Measurements from ENCODE around the gene NAALADL2.
A peak's percentile ranks its signal among the peaks of the same experiment; 100 is the strongest.

Gene NAALADL2

DNA sequence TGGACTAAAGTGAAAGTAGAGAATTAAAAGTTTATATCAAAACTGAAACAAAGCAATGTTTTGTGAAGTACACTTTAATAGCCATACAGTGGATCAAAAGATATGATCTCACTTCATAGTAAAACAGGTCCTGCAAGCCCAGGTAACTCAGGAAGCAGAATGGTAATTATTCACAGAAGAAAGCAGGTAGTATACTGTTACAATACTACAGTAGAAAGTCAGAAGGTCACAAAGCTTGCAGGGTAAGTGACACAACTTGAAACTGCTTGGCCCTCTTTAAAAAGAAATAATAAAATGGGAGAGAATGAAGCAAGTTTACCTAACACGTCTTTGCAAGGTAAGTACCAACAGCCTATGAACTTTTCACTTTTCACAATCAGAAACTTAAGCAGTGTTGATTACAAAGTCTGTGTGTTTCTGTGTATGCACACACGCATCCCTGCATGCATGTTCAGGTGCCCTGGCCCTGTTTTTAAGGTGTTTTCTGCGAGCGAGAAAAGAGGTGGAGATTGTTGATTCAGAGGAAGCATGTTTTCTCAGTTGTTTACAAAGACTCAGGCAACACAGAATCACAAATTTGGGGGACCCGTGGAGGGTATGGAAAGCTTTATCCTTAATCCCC, at the start of gene NAALADL2:
Gene NAALADL2, plus strand, starts transcription at position 221 of the 622 bp plus-strand sequence.
- DNase-seq: peak; percentile 58

DNA sequence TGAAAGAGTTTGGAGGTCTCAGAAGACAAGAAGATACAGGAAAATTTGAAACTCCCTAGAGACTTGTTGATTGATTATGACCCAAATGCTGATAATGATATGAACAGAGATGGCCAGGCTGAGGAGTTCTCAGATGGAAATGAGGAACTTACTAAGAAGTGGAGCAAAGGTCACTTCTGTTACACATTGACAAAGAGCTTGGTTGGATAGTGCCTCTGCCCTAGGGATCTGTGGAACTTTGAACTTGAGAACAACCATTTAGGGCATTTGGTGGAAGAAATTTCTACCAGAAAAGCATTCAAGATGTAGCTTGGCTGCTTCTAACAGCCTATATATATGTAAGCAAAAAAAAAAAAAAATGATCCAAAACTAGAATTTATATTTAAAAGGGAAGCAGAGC, 48.9 kb upstream of the NAALADL2 start:
- no peak for DNase-seq

DNA sequence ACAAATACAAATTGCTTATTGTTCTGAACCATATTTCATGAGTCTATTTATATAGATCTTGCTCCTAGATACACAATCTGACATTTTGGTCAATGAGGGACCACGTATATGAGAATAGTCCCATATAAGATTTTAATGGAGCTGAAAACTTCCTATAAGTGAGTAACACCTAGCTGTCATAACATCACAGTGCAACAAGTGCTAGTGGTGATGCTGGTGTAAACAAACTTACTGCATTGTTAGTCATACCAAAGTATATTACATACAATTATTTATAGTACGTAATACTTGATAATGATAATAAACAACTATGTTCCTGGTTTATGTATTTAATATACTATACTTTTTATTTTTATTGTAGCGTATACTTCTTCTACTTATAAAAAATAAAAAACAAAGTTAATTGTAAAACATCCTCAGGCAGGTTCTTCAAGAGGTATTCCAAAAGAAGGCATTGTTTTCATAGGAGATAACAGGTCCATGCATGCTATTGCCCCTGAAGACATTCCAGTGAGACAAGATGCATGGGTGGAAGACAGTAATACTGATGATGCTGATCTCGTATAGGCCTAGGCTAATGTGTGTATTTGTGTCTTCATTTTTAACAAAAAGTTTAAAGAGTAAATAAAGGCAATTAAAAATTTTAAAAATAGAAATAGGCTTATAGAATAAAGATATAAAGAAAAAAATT, 46.8 kb upstream of the NAALADL2 start:
- DNase-seq: no peak

DNA sequence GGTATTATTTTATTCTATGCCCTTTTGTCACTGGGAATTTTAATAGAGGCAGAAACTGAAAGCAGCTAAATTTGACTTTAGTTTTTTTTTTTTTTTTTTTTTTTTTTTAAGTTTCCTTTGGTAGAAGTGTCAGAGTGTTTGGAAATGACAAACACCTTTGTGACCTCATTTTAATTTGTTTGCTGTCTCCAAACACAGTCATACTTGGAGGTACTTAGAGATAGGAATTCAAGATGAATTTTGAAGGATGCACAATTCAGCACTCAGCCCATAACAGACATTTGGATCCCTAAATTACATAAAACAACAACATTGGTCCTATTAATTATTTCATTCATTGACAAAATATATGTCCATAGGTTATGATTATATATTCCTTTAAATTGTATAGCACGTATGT, 43.4 kb upstream of the NAALADL2 start:
- no peak for DNase-seq

DNA sequence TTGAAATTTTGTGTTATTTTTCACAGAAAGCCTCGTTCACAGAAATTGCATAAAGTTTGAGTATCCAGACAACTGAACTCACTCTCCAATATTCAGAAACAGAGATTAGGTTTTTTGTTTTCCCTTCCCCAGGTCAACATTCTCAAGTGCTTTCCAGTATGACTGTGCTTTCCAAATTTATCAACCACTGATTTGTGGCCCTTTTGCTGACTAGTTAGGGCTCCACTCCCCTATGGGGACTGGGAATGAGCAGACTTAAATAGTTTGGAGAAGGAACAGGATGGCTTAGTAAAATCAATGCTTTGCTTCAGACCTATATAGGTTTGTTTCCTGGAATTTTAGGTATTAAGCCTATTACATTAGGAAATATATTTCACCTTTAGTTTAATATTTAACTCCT, 38.2 kb upstream of the NAALADL2 start:
- no peak for DNase-seq

DNA sequence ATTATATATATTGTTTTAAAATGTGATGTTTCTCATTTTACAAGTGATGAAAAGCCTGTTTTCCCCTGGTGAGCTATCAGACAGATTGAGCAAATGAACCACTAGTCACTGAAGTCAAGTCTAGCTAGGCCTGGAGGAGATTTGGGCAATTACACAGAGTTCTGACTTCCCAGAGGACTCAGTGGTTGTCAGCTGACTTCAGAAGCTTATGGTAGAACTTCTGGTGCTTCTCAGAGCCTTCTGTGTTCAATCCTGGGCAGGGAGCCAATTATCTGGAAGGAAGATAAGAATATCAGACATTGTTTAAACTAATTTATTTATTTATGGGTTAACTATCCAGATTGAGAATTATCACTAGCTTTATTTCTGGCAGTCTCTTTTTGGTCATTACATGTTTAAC, 37.7 kb upstream of the NAALADL2 start:
- no peak for DNase-seq

DNA sequence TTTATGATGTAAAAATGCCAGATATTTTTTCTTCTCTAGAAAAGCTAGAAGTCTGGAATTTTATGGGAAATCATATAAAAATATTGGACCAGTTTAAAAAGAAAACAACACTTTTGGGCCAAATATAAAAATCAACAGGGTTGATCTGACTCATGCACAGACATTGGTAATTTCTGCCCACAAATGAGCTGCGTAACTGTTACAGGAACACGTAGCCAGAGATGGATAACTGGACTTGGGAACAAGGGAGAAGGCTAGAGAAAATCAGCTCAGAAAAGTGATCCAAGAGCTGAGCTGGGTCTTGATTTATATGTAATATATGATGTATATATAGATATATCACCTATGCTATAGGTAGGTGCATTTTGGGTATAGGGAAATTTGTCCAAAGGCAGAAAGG, 36.8 kb upstream of the NAALADL2 start:
- no peak for DNase-seq

DNA sequence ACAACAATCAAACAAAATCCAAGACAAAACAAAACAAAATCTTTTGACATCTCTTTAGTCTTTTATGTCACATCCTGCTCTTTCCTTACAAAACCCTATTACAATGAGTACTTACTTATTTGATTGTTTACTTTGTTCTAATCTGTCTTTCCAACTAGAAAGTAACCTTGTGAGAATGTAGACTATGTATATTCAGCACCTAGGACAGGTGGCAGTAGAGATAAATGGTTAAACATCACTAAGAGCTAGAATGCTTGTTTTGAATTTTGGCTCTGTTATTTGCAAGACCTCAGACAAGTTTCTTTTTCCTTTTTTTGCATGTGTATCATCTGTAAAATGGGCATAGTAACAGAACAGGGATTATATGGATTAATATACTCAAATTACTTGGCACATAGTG, 33.1 kb upstream of the NAALADL2 start:
- no peak for DNase-seq

DNA sequence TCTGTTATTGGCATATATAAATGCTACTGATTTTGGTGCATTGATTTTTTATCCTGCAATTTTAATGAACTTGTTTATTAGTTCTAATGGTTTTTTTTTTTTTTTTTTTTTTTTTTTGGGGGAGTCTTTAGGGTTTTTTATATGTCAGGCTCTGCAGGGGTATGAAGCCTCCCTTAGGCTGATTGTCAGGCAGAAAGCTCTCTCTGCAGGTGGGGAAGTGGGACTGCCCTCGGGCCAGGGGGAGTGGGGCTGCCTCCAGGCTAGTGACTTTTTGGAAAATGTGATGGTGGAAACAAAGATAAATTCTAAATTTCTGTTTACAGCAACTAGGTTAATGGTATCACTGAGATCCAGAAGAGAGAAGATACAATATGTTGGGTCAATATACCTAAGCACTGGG, 14.4 kb upstream of the NAALADL2 start:
- no peak for DNase-seq

DNA sequence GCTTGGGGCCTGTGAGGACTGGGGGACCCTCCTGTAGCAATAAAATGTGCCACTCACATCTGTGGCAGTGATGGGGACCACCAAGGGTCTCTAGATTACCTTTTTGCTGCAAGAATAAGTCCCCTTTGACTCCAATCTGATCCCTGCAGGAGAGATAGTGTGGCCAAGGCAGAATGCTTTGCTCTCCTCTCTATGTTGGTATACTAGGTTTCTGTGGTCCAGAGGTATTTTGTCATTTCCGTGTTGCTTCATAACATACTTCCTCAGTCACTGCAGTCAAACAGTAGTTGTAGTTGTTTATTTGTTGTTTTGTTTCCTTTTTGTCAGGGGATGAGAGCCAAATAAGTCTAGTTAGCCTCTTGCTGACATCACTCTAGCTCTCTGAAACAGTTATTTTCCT, 13.1 kb upstream of the NAALADL2 start:
- no peak for DNase-seq

DNA sequence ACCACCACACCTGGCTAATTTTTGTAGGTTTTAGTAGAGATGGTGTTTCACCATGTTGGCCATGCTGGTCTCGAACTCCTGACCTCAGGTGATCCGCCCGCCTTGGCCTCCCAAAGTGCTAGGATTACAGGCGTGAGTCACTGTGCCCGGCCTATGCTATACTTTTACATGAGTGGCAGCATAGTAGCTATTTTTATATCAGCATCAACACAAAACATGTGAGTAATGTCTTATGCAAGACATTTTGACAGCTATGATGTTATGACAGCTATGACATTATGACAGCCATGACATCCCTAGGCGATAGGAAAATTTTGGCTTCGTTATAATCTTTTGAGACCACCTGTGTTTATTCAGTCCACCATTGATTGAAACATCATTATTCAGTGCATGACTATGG, 4.1 kb upstream of the NAALADL2 start:
- DNase-seq: no peak

DNA sequence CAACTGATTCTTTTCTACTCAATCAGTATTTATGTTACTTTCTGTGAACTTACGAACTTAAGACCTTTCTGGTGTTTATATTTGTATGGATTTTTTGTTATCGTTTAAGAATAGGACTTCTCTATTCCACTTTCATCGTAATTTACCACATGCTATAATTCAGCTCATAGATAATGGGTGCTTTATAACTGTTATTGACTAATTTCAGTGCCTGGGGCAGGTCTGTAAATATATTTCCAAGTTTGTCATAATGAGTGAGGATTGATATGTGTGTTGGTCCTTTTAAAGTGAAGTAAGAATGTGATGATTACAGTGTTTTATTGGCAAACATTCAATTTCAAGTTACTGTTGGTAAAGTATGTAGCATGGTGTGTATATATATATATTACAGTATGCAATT, 1.8 kb upstream of the NAALADL2 start:
- peak; percentile 24 for DNase-seq

DNA sequence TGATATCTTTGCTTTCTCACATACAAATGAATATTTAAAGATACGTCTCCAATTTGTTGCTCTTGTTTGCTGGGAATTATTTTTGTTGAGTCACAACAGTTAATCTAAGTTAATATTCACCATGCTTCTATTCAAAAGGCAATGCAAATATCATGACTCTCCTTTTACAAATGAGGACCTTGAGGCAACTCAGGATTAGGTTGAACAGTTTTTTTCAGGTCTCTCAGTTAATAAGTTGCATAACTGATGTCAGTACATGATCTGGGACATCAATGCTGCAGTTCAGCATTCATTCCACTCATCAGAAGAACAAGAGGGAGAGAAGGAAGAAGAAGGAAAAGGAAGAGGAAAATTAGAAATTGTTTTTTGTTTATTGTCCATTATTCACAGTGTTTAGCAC, 781 bp upstream of the NAALADL2 start:
- DNase-seq: no peak

DNA sequence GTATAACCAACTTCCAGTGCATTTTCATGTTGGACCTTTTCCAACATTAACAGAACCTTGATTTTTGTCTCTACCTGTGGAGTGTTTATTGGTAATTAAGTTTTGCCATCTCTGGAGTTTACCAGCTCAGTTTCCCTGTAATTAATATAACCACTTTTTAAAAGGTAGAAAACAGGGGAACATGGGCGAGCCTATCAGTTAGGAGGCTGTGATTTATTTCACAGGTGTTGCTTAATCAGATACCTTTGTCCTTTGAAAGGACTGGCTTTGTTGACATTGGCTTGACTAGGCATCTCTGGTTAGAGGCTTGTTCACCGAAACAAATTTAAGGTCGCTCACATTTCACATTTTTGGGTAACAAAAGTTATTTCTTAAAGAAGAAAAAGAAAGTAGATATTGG, 622 bp downstream of the NAALADL2 start:
- peak; percentile 59 for DNase-seq

DNA sequence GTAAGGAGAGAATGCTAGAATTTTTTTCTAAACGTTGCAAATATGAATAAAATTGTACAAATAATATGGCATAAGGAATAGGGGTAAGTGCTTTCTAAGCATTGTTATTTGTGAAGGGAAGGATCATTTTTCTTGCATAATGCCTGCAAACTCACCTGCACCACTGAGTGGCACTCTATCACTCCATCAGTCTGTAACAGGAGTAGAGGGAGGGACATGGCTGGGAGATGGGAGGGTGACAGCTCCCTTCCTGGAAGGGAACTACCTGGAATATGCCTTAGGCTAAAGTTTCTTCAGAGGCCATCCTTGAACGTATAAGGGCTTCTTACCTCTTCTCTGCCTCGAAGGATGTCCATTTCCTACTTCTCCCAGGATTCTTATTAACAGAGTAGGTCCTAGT, 3.0 kb downstream of the NAALADL2 start:
- DNase-seq: peak; percentile 81

DNA sequence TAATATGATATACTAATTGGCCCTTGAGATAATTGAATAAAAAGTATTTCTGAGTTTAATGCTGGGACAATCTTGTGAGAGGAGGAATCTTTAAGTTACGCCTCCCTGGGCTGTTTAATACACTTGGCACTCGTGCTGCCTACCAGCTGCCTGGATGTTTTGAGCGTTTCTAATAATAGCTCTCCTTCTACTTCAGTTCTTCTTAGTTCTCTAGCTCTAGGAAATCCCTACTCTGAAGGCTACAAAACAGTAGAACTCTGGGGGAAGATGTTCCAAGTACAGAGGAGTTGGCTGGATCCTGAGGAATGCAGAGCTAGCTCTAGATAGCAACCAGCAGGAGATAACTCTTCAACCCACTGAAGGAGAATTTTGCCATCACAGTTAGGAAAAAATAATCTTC, 3.5 kb downstream of the NAALADL2 start:
- DNase-seq: no peak

DNA sequence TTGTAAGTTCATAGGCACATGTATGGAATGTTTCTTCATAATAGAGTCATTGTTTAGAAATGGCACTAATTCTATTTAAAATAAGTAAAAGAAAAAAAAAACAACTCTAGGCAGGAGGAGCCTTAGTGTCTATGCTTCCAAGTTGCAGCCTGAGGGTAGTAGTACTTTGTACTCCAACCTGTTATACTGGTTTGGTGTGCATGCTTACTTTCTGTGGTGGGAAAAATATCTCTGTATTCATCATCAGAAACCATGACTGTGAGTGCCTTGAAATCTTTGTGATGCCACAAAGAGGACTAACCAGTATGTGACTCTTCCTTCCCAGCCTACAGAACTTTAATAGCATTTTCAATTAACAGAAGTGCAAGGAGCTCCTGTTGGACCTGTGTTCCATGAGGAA, 4.4 kb downstream of the NAALADL2 start:
- DNase-seq: no peak

DNA sequence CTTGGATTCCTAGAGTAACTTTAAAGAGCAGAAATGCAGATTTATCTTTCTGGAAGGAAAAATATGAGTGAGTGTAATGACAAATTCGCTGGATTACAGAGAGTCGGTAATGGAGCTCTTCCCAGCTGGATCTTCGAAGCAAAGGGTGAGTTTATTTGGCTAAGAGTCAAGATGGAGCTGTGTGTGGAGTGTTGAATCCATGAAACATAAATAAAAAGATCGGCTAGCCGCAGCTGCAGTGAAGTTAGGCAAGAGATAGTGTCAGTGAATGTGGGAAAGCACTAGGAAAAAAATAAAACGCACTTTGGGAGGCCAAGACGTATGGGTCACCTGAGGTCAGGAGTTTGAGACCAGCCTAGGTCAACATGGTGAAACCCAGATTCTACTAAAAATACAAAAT, 10.3 kb downstream of the NAALADL2 start:
- no peak for DNase-seq

DNA sequence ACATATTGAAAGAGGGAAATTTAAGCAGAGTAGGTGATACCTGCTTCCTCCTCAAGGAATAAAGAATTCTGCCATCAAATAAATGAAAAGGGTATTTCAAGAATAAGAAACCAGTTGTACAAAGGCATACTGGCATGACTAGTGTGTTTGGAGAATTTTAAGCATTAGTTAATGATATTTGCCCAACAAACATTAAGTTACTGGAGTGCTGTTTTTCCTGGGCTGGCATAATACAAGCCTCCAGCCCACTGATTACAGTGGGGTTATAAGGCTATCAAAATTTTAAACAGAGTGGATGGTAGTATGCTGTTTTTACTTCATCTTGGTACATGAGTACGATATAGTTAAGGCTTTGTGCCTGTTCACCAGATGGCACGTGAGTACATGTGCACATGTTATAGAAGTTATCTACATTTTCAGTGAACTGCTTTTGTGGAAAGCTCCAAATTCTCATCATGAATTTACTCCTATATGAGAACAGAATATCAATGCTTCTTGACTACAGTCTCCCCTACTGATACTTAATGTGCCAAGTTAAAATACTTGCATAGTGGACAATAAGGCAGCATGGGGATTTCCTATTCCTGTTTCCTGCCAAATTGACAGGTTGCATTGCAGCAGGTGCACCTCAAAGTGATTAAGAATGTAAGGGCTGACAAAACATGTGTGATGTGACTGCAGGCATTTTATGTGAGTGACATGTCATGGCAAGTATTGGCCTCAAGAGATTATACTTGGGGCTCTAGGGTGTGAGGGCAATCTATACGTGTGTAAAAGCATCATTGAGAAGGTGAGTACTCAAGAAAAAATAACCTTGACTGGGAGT, 14.9 kb downstream of the NAALADL2 start:
- peak; percentile 57 for DNase-seq

DNA sequence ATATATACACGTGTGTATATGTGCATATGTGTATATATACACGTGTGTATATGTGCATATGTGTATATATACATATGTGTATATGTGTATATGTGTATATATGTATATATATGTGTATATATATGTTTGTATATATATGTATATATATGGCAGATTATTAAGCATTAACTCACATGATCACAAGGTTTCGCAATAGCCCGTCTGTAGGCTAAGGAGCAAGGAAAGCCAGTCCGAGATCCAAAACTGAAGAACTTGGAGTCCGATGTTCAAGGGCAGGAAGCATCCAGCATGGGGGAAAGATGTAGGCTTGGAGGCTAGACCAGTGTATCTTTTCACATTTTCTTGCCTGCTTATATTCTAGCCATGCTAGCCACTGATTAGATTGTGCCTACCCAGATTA, 23.7 kb downstream of the NAALADL2 start:
- no peak for DNase-seq

DNA sequence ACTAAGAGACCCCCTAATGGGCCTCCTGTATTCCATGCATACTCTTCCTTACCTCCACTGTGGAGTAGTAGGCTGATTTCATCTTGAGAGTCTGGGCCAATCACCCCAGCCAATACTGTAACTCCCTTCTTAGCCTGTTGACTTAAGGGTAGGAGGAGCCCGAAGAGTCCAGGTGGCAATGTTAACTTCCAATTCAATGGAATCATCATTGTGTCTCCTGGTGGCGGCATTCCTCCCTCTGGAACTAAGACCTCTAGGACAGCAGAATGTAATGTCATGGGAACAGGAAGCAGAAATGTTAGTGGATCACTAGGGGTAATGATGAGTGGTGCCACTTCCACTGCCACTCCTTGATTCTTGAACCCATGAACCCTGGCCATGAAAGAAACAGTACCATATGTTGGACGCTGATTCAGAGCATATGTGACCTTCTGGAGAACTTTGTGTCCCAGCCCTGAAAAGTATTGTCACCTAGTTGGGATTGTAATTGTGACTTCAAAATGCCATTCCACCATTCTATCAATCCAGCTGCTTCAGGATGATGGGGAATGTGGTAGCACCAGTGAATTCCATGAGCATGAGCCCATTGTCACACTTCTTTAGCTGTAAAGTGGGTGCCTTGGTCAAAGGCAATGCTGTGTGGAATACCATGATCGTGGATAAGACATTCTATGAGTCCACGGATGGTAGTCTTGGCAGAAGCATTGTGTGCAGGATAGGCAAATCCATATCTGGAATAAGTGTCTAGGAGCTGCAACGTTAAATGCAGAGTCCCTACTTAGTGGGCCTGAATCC, 24.9 kb downstream of the NAALADL2 start:
- DNase-seq: no peak

DNA sequence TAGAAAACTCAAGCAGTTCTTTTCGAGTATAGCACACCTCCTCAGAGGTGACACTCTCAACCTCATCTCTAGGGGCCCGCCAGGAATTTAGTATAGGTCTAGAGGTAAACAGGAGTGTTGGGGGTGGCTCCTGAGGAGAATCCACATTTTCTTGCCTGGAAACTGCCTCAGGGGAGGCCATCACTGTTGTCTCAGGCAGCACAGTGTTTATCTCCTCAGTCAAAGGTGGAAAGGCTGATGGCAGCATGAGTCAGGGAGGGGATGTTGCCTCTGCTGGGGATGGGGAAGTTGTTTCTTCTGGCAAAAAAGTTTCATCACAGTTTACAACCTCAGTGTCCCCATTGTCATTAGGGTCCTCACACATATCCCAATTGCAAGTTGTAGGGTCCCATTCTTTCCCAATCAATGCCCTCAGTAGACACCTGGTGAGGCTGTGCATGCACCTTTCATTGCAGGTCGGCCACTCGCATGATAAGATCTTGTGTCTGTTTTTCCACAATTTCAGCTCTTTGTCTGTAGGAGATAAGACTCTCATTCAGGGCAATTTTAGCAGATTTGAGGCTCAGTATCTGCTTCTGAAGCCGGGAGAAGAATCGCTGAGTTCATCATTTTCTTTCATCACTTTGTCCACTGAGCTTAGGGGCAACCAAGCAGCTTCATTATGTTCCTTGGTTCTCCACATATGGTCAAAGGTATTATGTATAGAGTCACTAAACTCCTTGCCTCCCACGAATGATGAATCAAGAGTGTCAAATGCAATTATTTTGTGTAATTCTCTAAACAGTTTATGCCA, 25.8 kb downstream of the NAALADL2 start:
- no peak for DNase-seq

Data from NCI-H146 (cell line).